HG03045 (cell line): ENCODE data around the gene RGN.
"Not testable (repeated sequence)": the region's sequence is repeated elsewhere in the genome, so short reads cannot be mapped to it uniquely, and the experiment has no call there.

Experiments
- ATAC-seq: cut with Tn5 transposase; IDR thresholded peaks from one replicate; pipeline ENCODE4 v1.9.1; 2021; ENCODE audit warnings: mild to moderate bottlenecking, moderate library complexity; ENCODE audit not compliant: unreplicated experiment

RGN gene

DNA sequence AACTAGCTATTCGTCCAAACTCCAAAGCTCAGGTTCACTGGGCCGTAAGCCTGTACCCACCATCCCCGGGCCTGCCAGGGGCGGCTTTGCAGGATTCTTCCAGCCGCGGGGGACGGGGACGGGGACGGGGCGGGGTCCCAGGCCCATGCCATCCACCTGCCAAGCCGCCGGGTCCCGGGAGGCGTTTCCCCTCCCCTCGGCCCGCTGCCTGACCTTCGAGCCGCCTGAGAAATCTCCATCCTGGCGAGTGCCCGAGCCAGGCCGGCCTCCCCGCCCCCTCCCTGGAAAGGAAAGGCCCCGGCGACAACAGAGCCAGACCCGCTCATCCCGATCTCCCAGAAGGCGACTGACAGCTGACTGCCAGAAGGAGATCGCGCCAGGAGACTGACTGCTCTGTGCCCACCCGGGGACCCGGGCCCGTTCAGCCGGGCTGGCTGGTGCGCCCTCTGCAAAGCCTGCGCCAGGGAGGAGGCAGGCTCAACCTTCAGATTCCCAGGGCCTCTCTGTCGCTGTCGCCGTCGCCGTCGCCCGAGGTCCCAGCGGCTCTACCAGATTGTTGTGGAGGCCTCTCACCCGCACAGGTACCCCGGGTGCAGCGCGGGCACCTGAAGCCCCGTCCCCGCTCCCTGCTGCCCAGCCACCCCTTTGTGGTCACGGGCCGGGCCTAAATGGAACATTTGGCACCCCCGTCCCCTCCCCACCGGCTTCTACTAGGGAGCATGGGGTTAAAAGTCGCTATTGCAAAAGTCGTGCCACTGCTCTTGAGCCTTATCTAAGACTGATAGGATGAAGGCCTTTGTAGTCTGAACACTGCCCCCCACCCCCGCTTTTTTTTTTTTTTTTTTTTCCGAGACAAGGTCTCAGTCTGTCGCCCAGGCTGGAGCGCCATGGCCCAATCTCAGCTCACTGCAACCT is at the start of gene RGN:
RGN (plus strand) TSS at position 315 of the 915 bp plus-strand sequence. CDS start 2,702 bp downstream, outside the sequence.
- no peak for ATAC-seq

DNA sequence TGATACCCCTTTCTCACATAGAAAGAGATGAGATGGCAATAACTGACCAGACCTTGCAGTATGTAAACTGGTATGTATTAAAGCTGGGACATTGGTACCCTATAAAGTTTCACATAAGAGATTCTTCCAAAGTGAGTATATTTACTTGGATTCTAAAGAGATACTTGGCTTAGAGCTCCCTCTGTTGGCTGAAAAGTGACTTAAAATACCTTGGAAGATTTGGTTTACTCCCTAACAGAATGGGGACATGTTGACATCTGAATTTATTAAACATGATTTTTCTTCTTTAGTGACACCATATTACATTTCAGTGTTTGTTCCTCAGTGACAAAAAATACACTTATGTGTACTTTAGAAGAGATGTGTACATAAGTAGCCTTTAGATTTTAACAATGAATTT is 47.9 kb upstream of the RGN start:
- no peak for ATAC-seq

DNA sequence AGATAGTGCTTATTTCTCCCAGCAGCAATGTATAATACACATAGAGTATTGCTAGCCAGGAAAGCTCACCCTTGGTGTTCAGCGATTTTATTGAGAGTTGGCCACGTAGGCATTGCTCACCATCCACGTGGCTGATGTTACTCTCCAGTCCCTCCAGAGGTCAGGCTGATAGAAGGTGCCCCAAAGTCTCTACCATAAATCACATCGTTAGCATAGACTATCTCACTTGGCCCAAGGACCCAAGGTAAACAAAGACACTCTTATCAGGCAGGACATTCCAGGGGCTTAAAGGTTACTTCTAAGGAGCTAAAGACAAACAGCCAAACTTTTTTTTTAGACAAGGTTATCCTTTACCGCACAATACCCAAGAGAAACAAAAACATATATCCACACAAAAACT is 30.3 kb upstream of the RGN start:
- no peak for ATAC-seq

GRCh38 chrX:47059142-47059874 is 18.9 kb upstream of the RGN start:
- no peak for ATAC-seq

- no peak for ATAC-seq
Observed at GRCh38 chrX:47060708-47061107, 17.5 kb upstream of the RGN start.

- no peak for ATAC-seq
Observed at GRCh38 chrX:47061238-47061919, 16.9 kb upstream of the RGN start.

DNA sequence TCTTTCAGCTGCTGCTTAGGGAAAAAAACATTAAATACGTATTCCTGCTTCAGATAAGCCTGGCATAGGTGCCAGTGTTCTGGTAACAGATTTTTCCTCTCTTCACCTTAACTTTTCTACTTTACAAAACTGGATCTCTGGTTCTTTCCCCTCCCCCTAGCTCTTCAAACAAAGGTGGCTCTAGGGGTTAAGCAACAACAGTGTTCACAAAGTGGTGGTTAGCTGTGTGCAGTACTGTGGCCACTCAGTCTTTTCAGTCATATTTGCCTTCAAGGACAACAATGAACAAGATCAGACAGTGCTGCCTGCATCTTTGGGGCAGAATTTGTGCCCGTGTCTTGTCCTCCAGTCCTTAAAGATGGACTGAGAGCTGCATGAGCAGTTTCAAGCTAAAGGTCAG is 15.1 kb upstream of the RGN start:
- ATAC-seq = no peak

GRCh38 chrX:47068214-47068613 is 10.0 kb upstream of the RGN start:
- ATAC-seq = no peak

DNA sequence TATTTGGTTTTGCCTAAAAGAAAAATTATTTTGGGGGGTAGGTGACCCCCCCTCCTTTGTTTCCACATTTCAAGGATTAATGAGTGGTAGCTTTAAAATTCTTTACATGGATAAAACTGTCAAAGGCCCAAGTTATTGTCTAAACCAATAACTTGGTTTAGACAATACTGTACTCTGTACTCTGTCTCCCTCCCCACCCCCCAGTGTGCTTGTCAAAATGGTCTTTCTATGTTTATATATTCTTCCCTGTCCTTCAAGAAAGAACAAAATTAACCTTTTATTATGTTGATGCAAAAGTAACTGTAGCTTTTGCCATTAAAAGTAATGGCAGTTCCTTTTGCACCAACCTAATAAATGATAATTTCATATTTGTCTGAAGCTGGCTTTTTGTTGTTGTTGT is 9.5 kb upstream of the RGN start:
- ATAC-seq = no peak

DNA sequence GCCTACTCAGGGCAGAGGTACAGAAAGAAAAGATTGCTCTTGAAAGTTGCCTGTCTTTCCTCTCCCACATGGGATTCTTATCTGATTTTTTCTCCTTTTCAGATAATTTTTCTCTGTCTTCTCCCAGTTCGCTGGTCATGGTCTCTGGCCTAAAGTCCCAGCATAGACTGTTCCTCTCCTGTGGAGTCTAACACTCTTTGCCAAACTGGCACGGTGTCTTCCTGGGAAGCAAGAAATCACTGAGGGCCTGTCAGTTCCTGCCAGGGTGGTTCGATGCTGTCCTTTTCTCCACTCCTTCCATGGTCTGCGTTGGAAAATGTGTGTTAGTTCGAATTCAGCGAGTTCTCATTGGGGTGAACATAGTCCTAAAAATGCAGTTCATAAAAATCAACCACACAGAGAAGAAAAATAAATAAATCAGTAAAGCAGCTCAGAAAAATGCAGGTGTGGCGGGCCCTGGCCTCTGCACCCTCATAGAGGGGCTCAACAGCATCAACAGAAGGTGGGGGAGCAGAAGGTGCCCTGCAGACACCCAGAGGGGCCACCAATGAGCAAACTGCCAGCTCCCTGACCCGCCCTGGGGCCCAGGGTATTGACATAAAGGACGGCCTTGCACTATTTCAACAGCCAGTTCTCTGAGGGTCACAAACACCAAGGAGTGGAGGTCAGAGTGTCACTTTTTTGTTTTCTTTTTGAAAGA is 2.1 kb downstream of the RGN start:
- ATAC-seq = no peak

GRCh38 chrX:47080915-47081236 is 2.6 kb downstream of the RGN start:
- no peak for ATAC-seq

DNA sequence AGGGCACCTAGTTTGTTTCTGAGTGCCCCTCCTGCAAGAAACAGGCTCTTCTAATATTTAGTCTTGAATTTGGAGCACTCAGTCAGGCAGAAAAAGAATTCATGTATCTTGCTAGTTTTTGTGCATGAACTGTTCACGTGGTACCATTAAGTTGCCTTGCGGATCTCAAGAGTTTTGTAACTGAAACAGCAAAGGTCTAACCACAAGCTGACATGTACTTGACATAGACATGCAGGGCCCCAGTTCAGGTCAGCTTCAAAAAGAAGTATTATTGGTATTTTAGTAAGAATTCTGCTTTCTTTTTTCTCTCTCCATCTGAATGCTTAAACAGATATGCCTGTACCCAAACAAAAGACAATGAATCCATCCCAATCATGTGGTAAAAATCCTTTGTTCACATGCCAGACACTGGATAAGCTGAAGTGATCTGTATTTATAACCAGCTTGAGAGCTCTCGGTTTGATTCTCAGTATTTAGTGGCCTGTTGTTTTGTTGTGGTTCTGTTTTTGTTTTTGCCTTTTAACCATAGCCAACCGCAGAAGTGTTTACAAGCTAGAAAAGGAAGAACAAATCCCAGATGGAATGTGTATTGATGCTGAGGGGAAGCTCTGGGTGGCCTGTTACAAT is 13.0 kb downstream of the RGN start:
- ATAC-seq = no peak

GRCh38 chrX:47093248-47093647 is 15.0 kb downstream of the RGN start:
- ATAC-seq = no peak

DNA sequence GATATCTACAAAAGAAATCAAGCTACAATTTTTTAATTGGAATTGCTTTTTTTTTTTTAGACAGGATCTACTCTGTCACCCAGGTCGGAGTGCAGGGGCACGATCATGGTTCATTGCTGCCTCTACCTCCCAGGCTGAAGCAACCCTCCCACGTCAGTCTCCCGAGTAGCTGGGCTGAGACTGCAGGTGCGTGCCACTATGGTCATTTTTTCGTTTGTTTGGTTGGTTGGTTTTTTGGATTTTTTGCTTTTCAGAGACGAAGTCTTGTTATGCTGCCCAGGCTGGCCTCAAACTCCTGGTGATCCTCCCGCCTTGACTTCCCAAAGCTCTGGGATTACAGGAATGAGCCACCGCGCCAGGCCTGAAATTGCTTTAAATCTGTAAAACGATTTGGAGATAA is 15.6 kb downstream of the RGN start:
- ATAC-seq = no peak

DNA sequence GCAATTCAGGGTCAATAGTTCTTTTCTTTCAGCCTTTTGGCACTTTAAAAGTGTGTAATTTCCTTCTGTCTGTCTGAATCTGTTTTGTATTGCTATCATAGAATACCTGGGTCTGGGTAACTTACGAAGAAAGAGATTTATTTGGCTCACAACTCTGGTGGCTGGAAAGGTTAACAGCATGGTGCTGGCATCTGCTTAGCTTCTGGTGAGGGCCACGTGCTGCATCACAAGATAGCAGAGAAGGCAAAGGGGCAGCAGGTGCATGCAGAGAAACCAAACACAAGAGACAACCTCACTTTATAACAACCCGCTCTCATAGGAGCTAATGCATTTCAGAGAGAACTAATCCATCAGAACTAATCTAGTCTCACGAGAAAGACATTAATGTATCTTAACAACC is 18.8 kb downstream of the RGN start:
- no peak for ATAC-seq

DNA sequence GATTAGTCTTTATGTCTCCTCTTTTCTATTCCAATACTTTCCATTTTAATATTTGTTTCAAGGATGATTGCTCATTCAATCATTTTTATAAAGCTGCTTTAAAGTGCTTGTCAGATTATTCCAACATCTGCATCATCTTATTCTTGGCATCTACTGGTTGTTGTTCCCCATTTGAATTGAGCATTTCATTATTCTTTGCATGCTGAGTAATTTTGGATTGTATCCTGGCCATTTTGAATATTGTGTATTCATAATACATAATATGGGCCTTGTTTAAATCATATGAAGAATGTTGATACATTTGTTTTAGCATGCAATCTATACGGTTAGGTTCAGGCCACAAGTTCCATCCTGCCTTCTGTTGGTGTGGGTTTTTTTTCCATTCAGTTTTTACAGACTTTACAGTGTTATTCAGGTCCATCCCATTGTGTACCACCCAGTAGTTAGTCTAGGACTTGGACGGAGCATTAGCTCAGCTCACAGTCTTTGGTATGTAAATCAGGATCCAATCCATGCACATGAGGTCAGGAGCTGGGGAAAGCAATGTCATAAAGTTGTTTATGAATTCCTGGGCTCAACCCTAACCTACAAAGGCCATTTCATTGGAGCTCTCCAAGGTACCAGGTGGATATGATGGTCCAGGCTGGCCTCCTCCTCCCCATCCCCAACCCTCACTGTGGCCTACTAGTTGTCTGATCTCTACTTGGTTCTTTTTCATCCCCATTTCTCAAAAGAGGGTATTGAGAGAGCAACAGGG is 20.3 kb downstream of the RGN start:
- no peak for ATAC-seq

DNA sequence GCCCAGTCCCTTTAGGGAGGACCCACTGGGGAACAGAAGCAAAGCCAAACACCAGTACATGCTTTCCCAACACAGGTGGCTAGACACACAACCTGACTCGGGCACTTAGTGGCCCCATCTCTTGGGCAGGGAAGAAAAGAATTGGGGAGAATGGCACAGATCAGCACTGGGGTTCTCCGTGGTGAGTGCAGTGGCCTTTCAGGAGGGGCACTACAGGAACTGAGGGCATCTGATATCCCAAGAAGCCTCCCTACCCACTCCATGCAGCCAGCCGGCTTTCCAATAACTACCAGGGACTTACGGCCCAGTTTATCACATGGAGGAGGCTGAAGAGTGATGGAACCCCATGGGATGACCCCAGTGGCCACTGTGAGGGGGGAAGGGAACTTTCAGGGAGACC is 23.0 kb downstream of the RGN start:
- ATAC-seq = no peak

GRCh38 chrX:47110936-47111615 is 32.8 kb downstream of the RGN start:
- not testable (repeated sequence) for ATAC-seq

DNA sequence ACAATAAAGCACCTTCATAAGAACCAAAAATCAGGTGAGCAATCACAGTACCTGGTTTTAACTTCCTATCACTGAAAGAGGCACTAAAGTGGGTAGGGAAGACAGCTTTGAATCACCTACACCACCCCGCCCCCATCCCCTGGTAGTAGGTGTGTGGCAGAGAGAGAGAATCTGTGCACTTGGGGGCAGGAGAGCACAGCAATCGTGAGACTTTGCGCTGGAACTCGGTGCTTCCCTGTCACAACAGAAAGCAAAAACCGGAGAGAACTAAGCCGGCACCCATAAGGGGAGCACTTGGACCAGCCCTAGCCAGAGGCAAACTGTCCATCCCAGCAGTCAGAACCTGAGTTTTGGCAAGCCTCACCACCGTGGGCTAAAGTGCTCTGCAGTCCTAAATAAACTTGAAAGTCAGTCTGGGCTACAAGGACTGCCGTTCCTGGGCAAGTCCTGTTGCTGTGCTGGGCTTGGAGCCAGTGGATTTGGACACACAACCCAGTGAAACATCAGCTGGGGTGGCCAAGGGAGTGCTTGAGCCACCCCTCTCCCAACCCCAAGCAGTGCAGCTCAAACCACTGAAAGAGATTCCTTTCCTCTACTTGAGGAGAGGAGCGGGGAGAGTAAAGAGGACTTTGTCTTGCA is 34.2 kb downstream of the RGN start:
- ATAC-seq = no peak
